ENCODE results near the gene IRS2.

The IRS2 gene

DNA sequence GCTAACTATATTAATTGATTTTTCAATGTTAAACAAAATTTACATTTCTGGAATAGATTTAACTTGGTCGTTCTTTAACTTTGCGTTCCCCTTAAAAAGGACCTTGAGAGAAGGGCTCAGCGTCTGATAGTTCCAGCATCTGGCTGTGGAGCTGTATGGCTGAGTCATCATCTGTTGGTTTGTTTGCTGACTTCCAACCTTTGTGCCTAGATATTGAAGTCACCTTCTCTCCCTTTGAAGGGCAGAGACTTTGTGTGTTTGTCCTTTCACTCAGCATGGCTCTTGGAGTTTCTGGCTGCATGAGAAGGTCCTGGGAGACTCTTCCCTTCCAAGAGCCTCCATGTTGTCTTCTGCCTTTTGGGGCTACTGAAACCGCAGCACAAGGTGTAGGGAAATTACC, 16.6 kb upstream of the IRS2 start:
- DNase-seq = no peak

DNA sequence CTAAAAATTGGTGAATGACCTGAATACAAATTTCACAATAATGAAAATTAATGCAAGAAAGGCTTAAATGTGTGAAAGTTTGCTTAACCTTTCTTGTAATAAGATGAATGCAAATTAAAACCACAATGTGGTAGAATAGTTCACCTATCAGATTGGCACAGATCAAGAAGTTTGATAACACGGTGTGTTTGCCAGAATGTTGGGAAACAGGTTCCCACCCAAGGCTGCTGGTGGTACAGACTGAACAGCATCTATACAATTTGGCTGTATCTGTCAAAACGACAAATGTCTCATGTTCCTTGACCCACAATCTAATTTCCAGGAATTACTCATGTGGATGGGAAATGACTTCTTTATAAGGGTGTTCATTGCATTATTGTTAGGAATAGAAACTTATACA, 8.6 kb upstream of the IRS2 start:
- no peak for DNase-seq

DNA sequence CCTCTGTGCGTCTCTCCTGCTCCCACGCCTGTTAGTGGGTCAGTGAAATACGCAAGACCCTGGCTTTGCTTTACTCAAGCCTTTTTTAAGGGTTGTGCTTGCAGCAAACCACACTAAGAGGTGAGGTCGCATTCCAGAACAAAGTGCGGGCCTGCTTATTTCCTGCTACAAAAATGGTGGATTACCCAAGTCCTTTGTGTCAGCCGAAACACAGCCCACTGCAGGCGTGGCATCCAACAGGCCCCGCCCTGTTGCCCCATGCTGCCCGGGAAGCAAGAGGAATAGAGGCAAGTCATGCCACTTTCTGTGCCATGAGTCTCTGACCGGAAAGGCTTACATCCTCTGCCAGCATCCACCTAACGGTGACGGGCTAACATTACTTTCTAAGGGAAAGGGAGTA, 7.7 kb upstream of the IRS2 start:
- DNase-seq = no peak

DNA sequence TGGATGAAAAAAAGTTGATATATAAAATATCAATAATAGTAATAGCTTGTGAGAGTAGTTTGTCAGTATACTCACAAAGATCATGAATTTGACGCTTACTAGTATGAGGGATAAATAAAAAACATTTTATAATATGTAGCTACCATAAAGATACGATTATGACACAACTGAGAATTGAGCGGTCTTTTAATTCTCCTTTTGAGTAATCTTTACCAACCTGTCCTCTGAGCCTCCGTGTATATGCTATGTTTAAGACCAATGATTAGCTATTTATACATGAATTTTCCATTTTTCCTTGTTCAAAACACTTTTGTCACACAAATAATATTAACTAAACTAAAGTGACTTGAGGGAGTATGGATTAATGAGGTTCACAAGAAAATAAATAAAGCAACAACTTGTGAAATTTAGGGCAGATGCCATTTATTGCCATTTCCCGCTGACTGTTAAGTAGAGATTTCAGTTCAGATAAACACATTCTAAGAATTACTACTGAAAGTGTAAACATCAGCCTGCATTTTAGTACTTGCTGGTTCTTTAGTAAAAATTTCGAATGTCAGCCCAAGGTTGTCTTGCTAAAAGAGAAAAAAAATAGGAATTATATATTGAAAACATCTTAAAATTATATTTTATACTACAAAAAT, 6.2 kb upstream of the IRS2 start:
- DNase-seq = no peak

DNA sequence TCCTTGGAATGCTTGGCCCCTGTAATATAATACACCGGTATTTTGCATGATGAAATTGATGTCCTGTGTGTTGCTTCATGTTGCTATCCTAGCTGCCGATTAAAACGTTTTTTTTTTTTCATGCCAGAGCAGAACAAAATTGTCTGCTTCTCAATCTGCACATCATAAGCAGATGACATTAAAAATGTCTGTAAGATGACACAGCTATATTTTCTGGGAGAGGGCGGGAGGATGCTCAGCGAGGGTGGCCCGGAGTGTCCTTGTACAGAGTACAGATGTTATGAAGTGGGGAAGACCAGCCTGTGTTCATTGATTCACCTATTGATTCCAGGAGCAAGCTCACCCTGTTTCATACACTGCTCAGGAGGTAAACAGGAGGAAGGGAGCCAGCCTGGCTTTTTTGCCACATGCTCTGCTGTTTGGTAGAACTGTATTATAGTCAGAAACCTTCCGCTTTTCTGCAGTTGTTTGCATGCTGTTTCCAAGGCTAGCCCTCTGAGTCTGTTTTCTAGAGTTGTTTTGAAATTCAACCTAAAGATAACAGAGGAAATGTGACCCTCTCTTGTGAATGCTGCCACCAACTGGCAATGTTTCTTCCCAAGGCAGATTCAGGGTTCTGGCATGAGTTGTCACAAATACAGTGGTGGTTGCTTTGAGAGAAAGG, 4.7 kb upstream of the IRS2 start:
- DNase-seq = peak; percentile 37

DNA sequence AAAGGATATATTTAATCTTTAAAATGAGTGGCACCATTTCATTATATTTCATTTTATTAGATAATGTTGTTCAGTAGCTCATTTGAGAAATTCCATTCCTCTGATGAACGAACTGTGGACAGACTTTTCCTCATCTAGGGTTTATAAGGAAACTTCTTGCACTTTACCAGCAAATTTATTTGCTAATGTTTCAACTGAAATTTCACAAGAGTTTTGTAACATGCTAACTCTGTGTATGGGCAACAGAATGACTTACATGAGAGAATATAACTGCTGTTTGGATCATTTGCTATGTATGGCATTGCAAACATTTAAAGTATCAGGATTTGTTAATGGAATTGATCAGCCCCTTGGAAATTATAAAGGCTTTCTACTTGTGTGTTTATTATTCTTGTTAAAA, 3.7 kb upstream of the IRS2 start:
- DNase-seq = no peak

DNA sequence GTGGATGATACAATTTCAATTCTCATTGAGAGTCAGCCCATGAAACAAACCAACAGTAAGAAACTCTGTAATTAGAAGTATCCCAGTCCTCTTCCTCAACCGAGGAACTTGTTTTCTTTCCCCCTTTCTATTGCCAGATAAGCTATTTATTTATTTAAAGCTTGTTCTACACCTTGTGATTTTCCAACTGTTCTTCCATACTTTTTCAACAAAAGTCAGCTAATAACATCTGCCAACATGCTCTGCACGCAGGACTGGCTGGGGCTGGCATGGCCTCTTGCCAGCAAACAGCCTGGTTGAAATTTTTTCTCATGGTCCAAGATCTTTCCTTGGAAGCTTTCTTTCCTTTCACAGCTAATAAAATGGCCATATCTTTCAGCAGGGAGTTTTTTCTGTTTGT, 2.9 kb upstream of the IRS2 start:
- DNase-seq = no peak

DNA sequence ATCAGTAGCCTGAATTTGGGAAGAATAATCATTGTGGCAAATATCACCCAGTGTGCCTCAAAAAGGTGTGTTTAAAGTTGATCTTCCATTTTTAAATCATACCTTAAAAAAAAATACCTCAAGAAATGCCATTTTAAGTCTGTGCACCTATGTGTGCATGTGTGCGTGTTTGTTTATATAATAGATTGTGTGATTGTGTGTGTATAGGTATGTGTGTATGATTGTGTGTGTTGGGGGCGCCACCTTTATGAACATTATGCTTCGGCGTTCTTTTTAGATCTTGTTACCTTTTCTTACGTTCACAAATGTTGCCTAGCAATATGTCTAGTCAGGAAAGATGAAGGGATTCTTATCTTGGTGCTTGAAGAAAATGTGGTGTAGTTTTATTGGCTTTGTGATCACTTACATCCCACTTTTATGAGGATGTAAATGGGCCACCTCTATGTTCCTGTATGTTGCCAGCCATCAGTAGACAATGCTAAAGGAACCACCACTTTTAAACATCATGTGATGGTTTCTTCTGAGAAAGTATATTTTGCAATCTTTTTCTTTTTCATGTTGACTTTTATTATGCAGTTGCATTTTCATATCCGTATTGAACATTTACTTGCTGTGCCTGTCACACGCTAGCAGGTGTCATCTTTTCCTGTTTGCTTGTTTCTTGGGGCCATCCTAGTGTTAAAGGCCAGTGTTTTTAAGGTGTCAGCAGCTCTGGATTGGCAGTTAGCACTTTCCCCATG, 2.2 kb upstream of the IRS2 start:
- no peak for DNase-seq

DNA sequence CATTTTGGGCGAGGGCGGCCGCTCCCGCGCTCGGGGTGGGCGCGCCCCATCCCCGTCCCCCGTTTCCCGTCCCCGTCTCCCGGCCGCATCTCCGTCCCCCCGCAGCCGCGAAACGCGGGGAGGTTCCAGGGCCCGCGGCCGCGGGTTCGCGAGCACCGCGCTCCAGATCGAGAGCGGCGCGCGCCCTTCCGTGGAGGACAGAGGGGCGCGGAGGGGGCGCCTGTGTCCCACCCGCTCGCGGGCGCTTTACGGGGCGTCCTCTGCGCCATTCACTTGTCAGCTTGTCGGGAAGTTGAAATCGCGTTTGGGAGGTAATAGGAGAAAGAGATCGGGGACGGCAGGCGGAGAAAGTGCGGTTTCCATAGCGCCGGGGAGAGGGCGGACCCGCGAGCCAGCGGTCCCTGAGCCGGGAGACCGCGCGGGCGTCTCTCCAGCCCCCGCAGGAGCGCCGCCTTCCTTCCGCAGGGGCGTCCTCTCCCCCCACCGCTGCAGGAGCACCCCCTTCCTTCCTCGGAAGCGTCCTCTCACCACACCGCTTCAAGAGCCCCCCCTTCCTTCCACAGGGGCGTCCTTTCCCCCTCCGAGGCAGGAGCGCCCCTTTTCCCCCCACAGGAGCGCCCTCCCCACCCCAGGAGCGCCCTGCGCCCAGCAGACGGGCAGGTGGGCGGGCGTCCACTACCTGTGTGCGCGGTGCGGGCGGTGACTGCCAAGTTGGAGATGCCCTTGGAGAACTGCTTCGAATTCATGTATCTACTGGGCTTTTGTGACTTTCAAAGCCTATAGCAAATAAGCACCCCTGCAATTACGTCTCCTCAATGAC, 962 bp upstream of the IRS2 start:
- peak; percentile 29 for DNase-seq

DNA sequence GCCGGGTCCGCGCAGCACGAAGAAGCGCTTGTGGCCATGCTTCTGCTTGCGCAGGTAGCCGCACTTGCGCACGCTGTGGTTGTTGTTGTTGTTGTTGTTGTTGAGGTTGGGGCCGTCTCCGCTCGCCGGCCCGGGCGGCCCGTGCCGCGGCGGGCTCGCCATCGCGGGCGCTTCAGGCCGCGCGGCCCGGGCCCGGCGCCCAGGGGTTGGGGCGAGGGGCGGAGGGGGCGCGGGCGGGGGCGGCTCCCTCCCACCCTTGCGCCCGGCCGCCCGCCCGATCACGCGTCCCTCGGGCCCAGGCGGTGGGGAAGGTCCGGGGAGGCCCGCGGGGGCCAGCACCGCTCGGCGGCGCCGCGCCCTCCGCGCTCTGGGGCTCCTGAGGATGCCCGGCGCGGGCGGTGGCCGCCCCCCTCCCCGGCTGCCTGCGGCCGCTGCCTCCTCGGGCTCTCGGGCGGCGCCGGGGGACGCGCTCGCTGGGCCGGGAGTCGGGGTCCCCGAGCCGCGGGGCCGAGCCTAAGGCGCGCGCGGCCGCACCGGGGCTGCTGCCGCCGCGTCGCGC, 412 bp downstream of the IRS2 start:
- DNase-seq = peak; percentile 13

DNA sequence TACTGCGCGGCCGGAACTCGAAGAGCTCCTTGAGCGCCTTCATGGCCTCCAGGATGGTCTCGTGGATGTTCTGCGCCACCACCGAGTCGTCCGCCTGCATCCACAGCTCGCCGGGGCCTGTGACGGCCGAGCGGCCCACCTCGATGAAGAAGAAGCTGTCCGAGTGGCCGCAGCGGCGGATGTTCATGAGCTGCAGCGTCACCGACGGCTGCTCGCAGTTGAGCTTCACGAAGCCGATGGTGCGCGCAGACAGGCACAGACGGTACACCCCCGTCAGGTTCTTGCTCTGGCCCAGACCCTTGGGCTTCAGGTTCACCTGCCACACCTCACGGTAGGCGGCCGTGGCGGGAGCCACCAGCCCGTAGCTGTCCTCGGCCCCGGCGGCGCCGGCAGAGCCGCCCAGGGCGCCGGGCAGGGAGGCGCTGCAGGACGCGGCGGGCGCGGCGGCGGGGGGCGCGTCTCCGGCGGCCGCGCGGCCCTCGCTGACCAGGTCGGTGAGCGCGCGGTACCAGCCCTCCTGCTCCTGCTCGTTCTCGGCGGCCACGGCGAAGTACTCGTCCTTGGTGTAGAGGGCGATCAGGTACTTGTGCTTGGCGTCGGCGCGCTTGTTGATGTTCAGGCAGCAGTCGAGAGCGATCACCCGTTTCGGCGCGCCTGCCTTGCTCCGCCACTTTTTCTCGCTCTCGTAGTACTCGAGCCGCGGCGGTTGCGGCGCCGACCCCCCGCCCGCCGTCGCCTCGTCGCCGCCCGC, 1.1 kb downstream of the IRS2 start:
- DNase-seq = peak; percentile 30

DNA sequence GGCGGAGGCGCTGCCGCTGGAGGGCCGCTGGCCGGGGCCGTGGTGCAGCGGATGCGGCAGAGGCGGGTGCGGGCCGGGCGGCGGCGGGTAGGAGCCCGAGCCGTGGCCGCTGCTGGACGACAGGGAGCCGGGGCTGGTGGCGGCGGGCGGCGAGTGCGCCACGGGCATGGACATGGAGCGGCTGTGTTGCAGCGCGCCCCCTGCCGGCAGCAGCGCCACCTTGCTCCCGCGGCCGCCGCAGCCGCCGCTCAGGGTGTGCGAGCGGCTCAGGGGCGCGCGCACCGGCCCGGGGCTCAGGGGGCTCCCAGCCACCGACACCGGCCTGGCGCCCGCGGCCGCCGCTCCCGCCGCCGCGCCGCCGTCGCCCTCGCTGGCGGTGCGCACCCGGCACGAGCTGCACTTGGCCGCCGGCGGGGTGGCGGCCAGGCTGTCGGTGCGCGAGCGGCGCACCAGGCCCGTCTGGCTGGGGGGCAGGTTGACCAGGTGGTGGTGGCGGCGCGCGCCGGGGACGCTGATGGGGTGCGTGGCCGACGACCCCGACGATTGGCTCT, 1.7 kb downstream of the IRS2 start:
- peak; percentile 57 for DNase-seq

DNA sequence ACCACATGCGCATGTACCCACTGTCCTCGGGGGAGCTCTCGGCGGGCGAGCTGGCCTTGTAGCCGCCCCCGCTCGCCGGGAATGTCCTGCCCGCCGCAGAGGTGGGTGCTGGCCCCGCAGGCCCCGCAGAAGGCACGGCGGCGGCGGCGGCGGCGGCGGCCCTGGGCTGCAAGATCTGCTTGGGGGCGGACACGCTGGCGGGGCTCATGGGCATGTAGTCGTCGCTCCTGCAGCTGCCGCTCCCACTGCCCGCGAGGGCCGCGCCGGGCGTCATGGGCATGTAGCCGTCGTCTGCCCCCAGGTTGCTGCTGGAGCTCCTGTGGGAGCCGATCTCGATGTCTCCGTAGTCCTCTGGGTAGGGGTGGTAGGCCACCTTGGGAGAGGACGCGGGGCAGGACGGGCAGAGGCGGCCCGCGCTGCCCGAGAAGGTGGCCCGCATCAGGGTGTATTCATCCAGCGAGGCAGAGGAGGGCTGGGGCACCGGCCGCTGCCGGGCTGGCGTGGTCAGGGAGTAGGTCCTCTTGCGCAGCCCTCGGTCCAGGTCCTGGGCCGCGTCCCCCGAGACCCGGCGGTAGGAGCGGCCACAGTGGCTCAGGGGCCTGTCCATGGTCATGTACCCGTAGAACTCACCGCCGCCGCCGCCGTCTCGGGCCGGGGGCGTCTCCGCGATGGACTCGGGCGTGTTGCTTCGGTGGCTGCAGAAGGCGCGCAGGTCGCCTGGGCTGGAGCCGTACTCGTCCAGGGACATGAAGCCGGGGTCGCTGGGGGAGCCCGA, 2.4 kb downstream of the IRS2 start:
- DNase-seq = no peak

DNA sequence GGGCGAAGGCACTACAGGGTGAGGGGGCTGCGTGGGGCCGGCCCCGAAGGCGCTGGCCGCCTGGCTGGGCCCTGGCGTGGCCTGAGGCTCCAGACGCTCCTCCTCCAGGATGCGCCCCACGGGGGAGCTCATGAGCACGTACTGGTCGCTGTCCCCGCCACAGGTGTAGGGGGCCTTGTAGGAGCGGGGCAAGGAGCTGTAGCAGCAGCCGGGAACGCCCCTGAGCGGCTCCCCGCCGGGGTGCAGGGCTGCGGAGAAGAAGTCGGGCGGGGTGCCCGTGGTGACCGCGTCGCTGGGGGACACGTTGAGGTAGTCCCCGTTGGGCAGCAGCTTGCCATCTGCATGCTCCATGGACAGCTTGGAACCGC, 3.0 kb downstream of the IRS2 start:
- DNase-seq = no peak

DNA sequence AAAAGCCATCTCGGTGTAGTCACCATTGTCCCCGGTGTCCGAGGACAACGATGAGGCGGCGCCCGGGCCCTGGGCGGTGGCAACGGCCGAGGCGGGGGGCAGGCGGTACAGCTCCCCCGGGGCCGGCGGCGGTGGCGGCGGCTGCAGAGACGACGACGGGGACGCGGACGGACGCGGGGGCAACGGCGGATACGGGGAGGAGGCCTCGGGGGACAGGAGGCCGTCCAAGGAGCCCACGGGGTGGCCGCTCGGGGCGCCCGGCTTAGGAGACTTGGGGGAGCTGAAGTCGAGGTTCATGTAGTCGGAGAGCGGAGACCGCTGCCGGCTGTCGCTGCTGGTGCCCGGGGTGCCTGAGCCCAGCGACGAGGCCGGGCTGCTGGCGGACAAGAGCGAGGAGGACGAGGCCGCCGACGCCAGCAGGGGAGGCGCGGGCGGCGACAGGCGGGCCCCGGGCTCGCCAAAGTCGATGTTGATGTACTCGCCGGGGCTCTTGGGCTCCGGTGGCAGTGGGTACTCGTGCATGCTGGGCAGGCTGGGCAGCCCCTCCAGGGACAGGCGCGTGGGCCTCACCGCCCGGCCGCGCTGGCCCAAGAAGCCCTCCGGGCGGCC, 3.5 kb downstream of the IRS2 start:
- DNase-seq = no peak

DNA sequence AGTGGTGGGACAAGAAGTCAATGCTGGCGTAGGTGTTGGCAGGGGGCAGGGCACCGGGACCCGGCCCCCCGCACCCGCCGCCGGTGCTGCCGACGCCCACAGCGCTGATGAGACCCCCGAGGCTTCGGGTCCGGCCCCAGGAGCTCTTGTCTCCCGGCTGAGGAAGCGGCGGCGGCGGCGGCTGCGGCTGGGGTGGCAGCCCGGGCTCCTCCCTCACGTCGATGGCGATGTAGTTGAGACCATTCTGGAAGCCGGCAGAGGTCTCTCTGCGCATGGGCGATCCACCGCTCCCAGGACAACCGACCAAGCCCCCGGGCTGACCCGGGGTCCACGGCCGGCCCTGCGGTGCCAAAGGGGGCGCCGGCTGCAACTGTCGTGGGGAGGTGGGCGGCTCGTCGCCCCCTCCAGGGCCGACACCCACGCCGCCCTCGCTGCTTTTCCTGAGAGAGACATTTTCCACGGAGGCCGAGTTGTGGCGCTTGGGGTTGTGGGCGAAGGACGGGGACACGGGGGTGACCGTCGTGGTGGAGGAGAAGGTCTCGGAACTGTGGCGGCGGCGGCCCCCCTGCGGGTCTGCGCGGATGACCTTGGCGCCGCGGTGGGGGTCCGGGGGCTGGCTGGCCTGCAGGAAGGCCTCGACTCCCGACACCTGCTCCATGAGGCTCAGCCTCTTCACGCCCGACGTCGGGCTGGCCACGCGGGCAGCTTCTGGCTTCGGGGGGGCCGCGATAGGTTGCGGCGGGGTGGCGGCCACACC, 4.1 kb downstream of the IRS2 start:
- no peak for DNase-seq

DNA sequence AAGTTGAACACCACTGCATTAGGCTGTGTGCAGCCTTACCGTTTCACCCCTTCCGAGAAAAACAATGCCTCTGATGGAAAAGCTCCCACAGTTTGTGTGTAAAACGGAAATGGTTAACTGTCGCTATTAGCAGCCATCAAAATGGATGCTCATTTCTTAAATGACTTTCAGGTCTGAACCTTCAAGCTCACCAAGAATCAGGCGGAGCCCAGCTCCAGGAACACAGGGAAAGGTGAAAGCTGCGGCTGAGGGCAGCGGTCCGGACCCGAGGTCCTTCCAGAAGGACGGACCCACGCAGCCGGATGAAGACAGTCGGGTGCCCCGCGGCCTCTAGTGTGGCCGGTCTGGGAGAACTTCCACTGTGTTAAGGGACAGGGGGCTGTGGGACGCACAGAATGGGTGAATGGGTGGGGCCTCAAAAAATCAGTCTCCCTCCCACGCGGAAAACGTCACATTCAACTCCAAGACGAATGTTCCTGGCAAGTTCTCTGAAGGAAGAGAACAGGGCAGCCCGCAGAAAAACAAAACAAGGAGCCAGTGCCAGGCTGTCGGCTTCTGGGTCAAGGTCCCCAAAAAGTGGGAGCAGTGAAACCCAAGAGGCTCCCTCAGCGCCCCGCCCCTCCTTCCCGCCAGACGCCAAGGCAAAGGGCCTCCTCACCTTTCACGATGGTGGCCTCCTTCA, 4.9 kb downstream of the IRS2 start:
- DNase-seq = no peak

DNA sequence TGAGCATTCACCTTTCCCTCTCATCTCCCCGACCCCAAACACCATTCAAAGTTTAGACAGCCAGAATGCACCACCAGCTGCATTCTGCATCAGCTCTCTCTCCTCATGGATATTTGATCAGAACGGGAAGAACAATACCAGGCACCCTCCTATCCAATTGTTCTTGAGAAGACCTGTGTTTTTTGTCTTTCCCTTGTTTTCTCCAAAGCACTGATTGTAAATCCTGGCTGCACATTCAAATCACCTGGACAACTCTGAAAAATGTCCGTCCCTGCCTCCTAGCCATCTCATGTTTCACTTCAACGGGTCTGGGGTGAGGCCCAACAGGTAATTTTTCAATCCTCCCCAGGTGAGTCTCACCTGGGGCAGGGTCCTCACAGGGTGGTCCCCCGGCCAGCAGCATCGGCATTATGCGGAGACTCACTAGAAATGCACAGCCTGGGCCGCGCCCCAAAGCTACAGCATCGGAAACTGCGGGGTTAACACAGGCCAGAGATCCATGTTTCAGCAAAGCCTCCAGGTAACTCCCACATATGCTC, 5.5 kb downstream of the IRS2 start:
- no peak for DNase-seq

DNA sequence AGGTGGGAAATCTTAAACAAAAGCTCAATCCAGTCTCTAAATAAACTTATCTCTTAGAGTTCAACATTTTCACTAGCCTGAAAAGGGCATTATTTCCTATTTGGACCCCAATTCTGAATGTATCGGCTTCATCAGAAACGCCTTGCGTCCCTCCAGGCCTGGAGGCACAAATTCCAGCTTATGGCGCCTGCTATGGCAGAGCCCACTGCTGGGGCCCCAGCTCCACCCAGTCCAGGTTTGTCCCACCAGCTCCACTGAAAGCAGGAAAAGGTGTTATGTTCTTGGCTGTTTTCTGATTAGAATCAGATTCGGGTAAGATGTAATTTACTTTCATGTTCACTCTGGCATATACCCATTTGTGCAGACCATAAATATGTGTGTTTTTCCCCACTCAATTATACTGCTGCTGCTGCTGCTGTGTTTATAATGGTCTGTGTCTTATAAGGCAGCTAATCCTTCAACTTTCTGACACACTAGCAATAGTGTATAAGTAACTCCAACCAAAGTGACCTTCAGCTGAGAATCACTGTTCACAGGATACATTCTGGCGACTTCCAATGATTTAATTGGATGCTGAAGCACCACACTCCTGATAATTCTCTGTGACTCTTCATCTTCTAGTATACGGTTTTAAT, 6.4 kb downstream of the IRS2 start:
- DNase-seq = no peak

Data from activated gamma-delta T cell treated with Interleukin-2 at 50 U/mL for 16 hours (primary cell).